DOHH2 (cell line): ENCODE measurements around the gene PKDCC.

Source experiments
- H3F3A ChIP-seq: fragments of 200-600 bp; sonication (generic), shearing (Covaris generic); 2 replicates; pipeline ENCODE4 v1.6.0; 2016; ENCODE audit warnings: antibody characterized with exemption, mild to moderate bottlenecking; ENCODE audit not compliant: control insufficient read depth, insufficient read depth
- H3K27ac ChIP-seq: fragments of 200-600 bp; sonication (generic); 2 replicates; pipeline ENCODE4 v1.5.1; 2014; ENCODE audit warnings: low read depth, mild to moderate bottlenecking, low read length, moderate library complexity
- H3K27me3 ChIP-seq: fragments of 200-600 bp; sonication (generic); 2 replicates; pipeline ENCODE4 v1.6.1; 2014; ENCODE audit warnings: mild to moderate bottlenecking, low read length, mixed read lengths; ENCODE audit not compliant: control insufficient read depth
- H3K36me3 ChIP-seq: fragments of 200-600 bp; sonication (generic); 2 replicates; pipeline ENCODE4 v1.6.1; 2014; ENCODE audit warnings: mild to moderate bottlenecking, low read length, moderate library complexity, mixed read lengths; ENCODE audit not compliant: control insufficient read depth
- H3K4me1 ChIP-seq: fragments of 200-600 bp; sonication (generic); 2 replicates; pipeline ENCODE4 v1.6.1; 2014; ENCODE audit warnings: mild to moderate bottlenecking, low read length, mixed read lengths; ENCODE audit not compliant: control insufficient read depth
- H3K4me2 ChIP-seq: fragments of 200-600 bp; sonication (generic); 2 replicates; pipeline ENCODE4 v1.6.0; 2014; ENCODE audit warnings: mild to moderate bottlenecking, low read length, moderate library complexity
- H3K4me3 ChIP-seq: fragments of 200-600 bp; sonication (generic); 2 replicates; pipeline ENCODE4 v1.5.1; 2014; ENCODE audit warnings: mild to moderate bottlenecking, low read length, mixed read lengths
- H3K79me2 ChIP-seq: fragments of 200-600 bp; sonication (generic); 2 replicates; pipeline ENCODE4 v1.6.1; 2014; ENCODE audit warnings: mild to moderate bottlenecking, low read length, mixed read lengths; ENCODE audit not compliant: control insufficient read depth
- H3K9me2 ChIP-seq: fragments of 200-600 bp; sonication (generic); replicated peaks from 2 replicates; pipeline ENCODE4 v1.6.1; 2014; ENCODE audit warnings: mild to moderate bottlenecking, low read length, mixed read lengths; ENCODE audit not compliant: control insufficient read depth
- H3K9me3 ChIP-seq: fragments of 200-600 bp; sonication (generic); 2 replicates; pipeline ENCODE4 v1.6.1; 2014; ENCODE audit warnings: antibody characterized with exemption, low read length, mixed read lengths; ENCODE audit not compliant: control insufficient read depth, insufficient read depth
- H4K20me1 ChIP-seq: fragments of 200-600 bp; sonication (generic); 2 replicates; pipeline ENCODE4 v1.6.0; 2014; ENCODE audit warnings: low read depth, mild to moderate bottlenecking, antibody characterized with exemption, low read length, moderate library complexity; ENCODE audit not compliant: control insufficient read depth, insufficient read depth
- EZH2phosphoT487 ChIP-seq: fragments of 200-600 bp; sonication (generic); IDR thresholded peaks from 2 replicates; pipeline ENCODE4 v1.6.1; 2017; ENCODE audit warnings: borderline replicate concordance, mild to moderate bottlenecking, antibody characterized with exemption, low read length, moderate library complexity, mixed read lengths
- TF ChIP-seq, protein P1 (sequence below): fragments of 200-600 bp; sonication (generic); IDR thresholded peaks from one replicate; pipeline ENCODE4 v1.5.1; 2014; ENCODE audit warnings: antibody characterized with exemption, mild to moderate bottlenecking, low read depth, low read length; ENCODE audit not compliant: poor library complexity, severe bottlenecking

PKDCC gene

DNA sequence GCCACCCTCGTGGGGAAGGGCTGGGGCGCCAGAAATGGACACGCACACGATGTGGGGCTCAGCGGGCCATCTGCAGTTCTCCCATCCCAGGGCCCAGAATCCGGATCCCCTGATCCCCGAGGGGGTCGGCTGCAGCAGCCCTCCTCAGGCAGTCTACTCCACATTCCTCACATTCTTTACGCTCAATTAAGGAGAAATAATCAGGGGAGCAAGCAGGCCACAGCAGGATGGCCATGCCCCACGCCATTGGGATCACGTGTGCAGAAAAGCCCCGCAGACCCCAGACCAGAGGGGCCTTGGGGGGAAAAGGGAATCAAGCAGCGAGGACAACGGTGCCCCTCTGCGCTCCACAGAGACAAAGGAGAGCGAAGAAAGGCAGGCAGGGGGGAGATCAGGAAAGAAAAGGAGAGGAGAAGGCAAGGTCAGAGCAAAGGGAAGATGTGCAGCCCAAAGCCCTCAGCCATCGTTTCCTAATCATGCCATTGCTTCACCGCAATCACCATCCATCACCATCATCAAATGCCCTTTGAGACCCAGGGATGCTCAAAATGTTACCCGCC lies 17.5 kb upstream of the PKDCC start:
- H4K20me1 ChIP-seq: no peaks in the 10 kb centered on the region
- no peak overlapping the region for H3K27ac ChIP-seq
- no peaks in the 10 kb centered on the region for H3K79me2 ChIP-seq
- peaks cover 16% of the 10 kb centered on the region for H3K4me1 ChIP-seq
- no peak for TF ChIP-seq EZH2phosphoT487
- TF ChIP-seq, protein P1, sequence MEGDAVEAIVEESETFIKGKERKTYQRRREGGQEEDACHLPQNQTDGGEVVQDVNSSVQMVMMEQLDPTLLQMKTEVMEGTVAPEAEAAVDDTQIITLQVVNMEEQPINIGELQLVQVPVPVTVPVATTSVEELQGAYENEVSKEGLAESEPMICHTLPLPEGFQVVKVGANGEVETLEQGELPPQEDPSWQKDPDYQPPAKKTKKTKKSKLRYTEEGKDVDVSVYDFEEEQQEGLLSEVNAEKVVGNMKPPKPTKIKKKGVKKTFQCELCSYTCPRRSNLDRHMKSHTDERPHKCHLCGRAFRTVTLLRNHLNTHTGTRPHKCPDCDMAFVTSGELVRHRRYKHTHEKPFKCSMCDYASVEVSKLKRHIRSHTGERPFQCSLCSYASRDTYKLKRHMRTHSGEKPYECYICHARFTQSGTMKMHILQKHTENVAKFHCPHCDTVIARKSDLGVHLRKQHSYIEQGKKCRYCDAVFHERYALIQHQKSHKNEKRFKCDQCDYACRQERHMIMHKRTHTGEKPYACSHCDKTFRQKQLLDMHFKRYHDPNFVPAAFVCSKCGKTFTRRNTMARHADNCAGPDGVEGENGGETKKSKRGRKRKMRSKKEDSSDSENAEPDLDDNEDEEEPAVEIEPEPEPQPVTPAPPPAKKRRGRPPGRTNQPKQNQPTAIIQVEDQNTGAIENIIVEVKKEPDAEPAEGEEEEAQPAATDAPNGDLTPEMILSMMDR: no peak
- no peaks in the 10 kb centered on the region for H3F3A ChIP-seq
- H3K9me2 ChIP-seq: no peaks in the 10 kb centered on the region
- H3K4me2 ChIP-seq: no peak overlapping the region
- H3K9me3 ChIP-seq: no peaks in the 10 kb centered on the region
- no peak overlapping the region for H3K4me3 ChIP-seq
- no peaks in the 10 kb centered on the region for H3K36me3 ChIP-seq
- H3K27me3 ChIP-seq: peaks cover 5% of the 10 kb centered on the region; the same call in 1 of the 2 replicates

DNA sequence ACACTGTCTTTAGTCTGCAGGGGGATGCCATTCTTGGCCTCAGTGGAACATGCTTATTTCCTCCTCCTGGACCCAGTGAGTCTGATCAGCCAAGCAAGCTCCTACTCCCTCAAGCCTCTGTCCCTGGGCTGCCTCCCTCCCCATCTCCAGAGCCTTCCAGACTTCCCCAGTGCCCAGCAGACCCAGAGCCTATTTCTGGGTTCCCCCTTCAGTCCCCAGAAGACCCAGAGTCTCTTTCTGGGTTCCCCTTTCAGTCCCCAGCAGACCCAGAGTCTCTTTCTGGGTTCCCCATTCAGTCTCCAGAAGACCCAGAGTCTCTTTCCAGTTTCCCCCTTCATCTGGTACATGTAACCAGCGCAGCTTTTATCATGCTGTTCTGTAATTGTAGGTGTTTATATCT lies 17.0 kb upstream of the PKDCC start:
- Histone ChIP-seq H3K9me2 (no peaks in the 10 kb centered on the region), H3K36me3 (no peaks in the 10 kb centered on the region), H3K79me2 (no peaks in the 10 kb centered on the region), H3K27me3 (peaks cover 5% of the 10 kb centered on the region; the same call in 1 of the 2 replicates), H3K4me3 (no peak overlapping the region), H3K4me1 (peaks cover 16% of the 10 kb centered on the region), H4K20me1 (no peaks in the 10 kb centered on the region), H3K27ac (no peak overlapping the region), H3F3A (no peaks in the 10 kb centered on the region), H3K4me2 (no peak overlapping the region), H3K9me3 (no peaks in the 10 kb centered on the region)
- TF ChIP-seq EZH2phosphoT487: no peak
- TF ChIP-seq, protein P1: no peak

DNA sequence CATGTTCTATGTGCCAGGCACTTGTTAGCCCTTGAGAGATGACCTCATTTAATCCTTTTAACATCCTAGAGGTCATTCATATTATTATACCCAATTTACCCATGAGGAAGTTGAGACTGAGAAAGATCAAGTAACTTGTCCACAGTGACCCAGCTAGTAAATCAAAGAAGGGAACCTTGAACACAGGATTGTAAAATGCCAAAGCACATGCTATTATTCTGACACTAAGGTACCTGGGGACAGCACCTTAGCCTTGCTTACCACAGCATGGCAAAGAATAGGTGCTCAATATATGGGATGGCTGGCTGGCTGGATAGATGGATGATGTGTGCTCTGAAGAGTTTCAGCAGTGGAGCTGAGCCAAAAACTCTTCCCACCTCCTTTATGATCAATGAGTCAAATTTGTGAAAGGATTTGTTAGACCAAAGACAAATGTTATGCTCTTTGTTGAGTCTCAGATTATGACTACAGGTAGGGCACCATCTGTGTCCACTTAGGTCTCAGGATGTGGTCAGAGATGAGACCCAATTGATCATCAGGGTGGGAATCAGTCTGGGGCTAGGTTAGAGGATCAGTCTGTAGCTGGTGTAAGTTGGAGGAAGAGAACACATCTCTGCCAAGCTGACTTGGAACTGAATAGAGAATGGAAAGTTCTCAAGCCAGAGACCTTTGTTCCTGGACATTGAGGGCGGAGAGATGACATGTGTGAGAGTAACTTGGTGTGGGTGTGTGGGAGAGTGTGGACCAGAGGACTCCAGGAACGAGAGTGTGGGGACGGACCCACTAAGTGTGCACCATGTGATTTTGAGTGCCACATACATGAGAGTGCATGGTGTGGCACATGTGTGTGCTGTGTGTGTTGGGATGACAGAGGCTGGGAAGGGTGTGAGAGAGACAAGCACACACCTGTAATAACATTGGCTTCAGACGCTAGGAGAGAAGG lies 16.3 kb upstream of the PKDCC start:
- Histone ChIP-seq H3K4me2 (no peak overlapping the region), H4K20me1 (no peaks in the 10 kb centered on the region)

More for the DNA sequence above, 16.3 kb upstream of the PKDCC start:
- no peaks in the 10 kb centered on the region for H3F3A ChIP-seq
- peaks cover 3% of the 10 kb centered on the region; the same call in 1 of the 2 replicates for H3K27me3 ChIP-seq
- H3K4me3 ChIP-seq: no peak overlapping the region
- TF ChIP-seq, protein P1: no peak
- TF ChIP-seq EZH2phosphoT487: no peak
- no peak overlapping the region for H3K27ac ChIP-seq
- H3K9me2 ChIP-seq: no peaks in the 10 kb centered on the region
- peaks cover 16% of the 10 kb centered on the region for H3K4me1 ChIP-seq
- no peaks in the 10 kb centered on the region for H3K79me2 ChIP-seq
- H3K9me3 ChIP-seq: no peaks in the 10 kb centered on the region
- no peaks in the 10 kb centered on the region for H3K36me3 ChIP-seq
